GM18951 (cell line): ENCODE measurements around the gene LRRC41.

Source experiments
- POLR2A ChIP-seq: IDR thresholded peaks from 4 replicates; pipeline ENCODE4 v1.6.1; 2011; ENCODE audit warnings: mild to moderate bottlenecking; ENCODE audit not compliant: insufficient read length, insufficient read depth; ENCODE audit errors: extremely low read depth
- in situ Hi-C: fragments of 300-500 bp; cut with MboI; formaldehyde crosslinking; loops from one replicate; pipeline ENCODE4 v1.12.0; 2022; ENCODE audit warnings: low sequenced_read_pairs, mixed read lengths, inconsistent platforms; ENCODE audit not compliant: unreplicated experiment

The LRRC41 gene

GRCh38 chr1:46310321-46310720 lies 6.9 kb upstream of the LRRC41 start:
- in situ Hi-C loops, result no loop called here
- no peak for TF ChIP-seq POLR2A

- in situ Hi-C loops, result no loop called here
- TF ChIP-seq POLR2A, result no peak
Observed at GRCh38 chr1:46309401-46310159, 6.2 kb upstream of the LRRC41 start.

- no peak for TF ChIP-seq POLR2A
- in situ Hi-C loops, result no loop called here
Observed at GRCh38 chr1:46306159-46306530, 2.7 kb upstream of the LRRC41 start.

- in situ Hi-C loops, result no loop called here
- TF ChIP-seq POLR2A, result peak; percentile 33
Observed at GRCh38 chr1:46303872-46304326, 483 bp upstream of the LRRC41 start.

- in situ Hi-C loops, result no loop called here
- TF ChIP-seq POLR2A, result no peak
Observed at GRCh38 chr1:46302641-46303037, 777 bp downstream of the LRRC41 start.

GRCh38 chr1:46301808-46302640 lies 1.4 kb downstream of the LRRC41 start:
- in situ Hi-C loops, result no loop called here
- peak; percentile 20 for TF ChIP-seq POLR2A

- in situ Hi-C loops, result no loop called here
- TF ChIP-seq POLR2A, result peak; percentile 10
Observed at GRCh38 chr1:46301406-46301807, 2.0 kb downstream of the LRRC41 start.

GRCh38 chr1:46300673-46301405 lies 2.6 kb downstream of the LRRC41 start:
- TF ChIP-seq POLR2A, result no peak
- in situ Hi-C loops, result no loop called here

GRCh38 chr1:46298387-46298786 lies 5.0 kb downstream of the LRRC41 start:
- in situ Hi-C loops, result loop anchor here (5.0 kb wide), 1 partner anchor 44 kb away; the partner anchor contains the start of gene NSUN4
- no peak for TF ChIP-seq POLR2A

- in situ Hi-C loops, result loop anchor here (5.0 kb wide), 1 partner anchor 47 kb away; the partner anchor contains the start of gene NSUN4
- TF ChIP-seq POLR2A, result no peak
Observed at GRCh38 chr1:46295306-46295705, 8.1 kb downstream of the LRRC41 start.

GRCh38 chr1:46289976-46290375 lies 13.4 kb downstream of the LRRC41 start:
- TF ChIP-seq POLR2A, result no peak
- in situ Hi-C loops, result no loop called here

GRCh38 chr1:46289134-46289494 lies 14.3 kb downstream of the LRRC41 start:
- no peak for TF ChIP-seq POLR2A
- in situ Hi-C loops, result no loop called here

GRCh38 chr1:46288485-46289133 lies 14.8 kb downstream of the LRRC41 start:
- in situ Hi-C loops, result no loop called here
- no peak for TF ChIP-seq POLR2A
